Measurements from ENCODE around the gene PDXP.

DNA sequence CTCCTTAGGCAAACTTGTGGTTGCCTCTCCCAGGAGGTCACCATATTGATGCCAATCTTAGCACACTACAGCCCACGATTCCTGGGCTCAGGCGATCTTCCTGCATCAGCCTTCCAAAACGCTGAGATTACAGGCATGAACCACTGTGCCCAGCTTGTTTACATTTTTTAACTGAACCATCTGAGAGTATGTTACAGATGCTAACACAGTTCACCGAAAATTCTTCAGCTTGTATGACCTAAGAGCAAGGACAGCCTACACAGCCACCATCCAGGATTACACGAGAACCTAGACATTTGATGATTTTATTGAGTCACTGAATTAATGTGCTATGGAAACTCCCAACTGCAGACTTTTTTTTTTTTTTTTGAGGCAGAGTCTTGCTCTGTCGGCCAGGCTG is 11.1 kb downstream of the PDXP start:
- TF ChIP-seq EZH2 (IDR thresholded peaks at IDR 0.05; ENCODE audit: borderline replicate concordance, low read depth, low read length, severe bottlenecking) (no peak), POLR2A (IDR thresholded peaks at IDR 0.05; ENCODE audit: low read depth, low read length) (no peak), MYC (IDR thresholded peaks at IDR 0.05; ENCODE audit: low read depth, low read length) (no peak), POLR2AphosphoS5 (IDR thresholded peaks at IDR 0.05; ENCODE audit: insufficient read depth, low read depth, low read length) (no peak), FOS (IDR thresholded peaks at IDR 0.05; ENCODE audit: borderline replicate concordance, insufficient read depth, low read length) (no peak), GATA2 (IDR thresholded peaks at IDR 0.05; ENCODE audit: insufficient read depth, insufficient read length, low read depth, low read length) (no peak), JUN (IDR thresholded peaks at IDR 0.05; ENCODE audit: borderline replicate concordance, insufficient read depth, insufficient read length, low read depth) (no peak)
- TF ChIP-seq, protein P1, sequence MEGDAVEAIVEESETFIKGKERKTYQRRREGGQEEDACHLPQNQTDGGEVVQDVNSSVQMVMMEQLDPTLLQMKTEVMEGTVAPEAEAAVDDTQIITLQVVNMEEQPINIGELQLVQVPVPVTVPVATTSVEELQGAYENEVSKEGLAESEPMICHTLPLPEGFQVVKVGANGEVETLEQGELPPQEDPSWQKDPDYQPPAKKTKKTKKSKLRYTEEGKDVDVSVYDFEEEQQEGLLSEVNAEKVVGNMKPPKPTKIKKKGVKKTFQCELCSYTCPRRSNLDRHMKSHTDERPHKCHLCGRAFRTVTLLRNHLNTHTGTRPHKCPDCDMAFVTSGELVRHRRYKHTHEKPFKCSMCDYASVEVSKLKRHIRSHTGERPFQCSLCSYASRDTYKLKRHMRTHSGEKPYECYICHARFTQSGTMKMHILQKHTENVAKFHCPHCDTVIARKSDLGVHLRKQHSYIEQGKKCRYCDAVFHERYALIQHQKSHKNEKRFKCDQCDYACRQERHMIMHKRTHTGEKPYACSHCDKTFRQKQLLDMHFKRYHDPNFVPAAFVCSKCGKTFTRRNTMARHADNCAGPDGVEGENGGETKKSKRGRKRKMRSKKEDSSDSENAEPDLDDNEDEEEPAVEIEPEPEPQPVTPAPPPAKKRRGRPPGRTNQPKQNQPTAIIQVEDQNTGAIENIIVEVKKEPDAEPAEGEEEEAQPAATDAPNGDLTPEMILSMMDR (IDR thresholded peaks at IDR 0.05; ENCODE audit: extremely low read depth in 1 of 2, insufficient read depth in 1 of 2, low read depth in 1 of 2, low read length in 2 of 2), result no peak
- TF ChIP-seq, protein P2, sequence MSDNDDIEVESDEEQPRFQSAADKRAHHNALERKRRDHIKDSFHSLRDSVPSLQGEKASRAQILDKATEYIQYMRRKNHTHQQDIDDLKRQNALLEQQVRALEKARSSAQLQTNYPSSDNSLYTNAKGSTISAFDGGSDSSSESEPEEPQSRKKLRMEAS (IDR thresholded peaks at IDR 0.05; ENCODE audit: insufficient read depth, insufficient read length), result no peak

All from endothelial cell of umbilical vein (primary cell).